Body of pancreas (tissue), 4 donors: Measurements from ENCODE around the gene ADGRB3. TPM values are rescaled to one million over a fixed set of nuclear protein-coding genes. Genes with fewer than 3 reads are reported as not detected.

Experiments used
- ATAC-seq: fragments of 150-250 bp; one replicate; pipeline ENCODE4 v1.9.1; 2016
- DNase-seq, 4 donors: peaks; one replicate each; pipeline ENCODE4 v3.0.0-alpha.2; 2019
- H3K27ac ChIP-seq, 4 donors: fragments of 200-600 bp; sonication (generic); 1 replicate in 3 of 4; 2 replicates in 1 of 4; pipeline versions ENCODE4 v1.5.1 to v1.6.1; 2016 to 2019; ENCODE audit warnings: mild to moderate bottlenecking in 1 of 4, mixed read lengths in 1 of 4, moderate library complexity in 1 of 4
- H3K27me3 ChIP-seq, 2 donors: fragments of 200-600 bp; sonication (generic); one replicate each; pipeline ENCODE4 v1.6.0; 2016; ENCODE audit warnings: mild to moderate bottlenecking in 1 of 2
- H3K36me3 ChIP-seq, 2 donors: fragments of 200-600 bp; sonication (generic); replicated peaks in 1 of 2; 2 replicates each; pipeline ENCODE4 v1.5.1; 2016; ENCODE audit warnings: low read depth in 2 of 2; ENCODE audit not compliant: insufficient read depth in 1 of 2
- H3K4me1 ChIP-seq: fragments of 200-600 bp; sonication (generic); one replicate; pipeline ENCODE4 v1.6.0; 2016
- H3K4me3 ChIP-seq, 2 donors: fragments of 200-600 bp; sonication (generic); 1 replicate in 1 of 2; 2 replicates in 1 of 2; pipeline ENCODE4 v1.5.1; 2016 to 2019
- H3K9me3 ChIP-seq, 3 donors: fragments of 200-600 bp; sonication (generic); 1 replicate in 2 of 3; 2 replicates in 1 of 3; pipeline ENCODE4 v1.5.1; 2016
- POLR2A ChIP-seq, 3 donors: fragments of 450-650 bp; IDR thresholded peaks; one replicate each; pipeline ENCODE4 v1.6.1; 2016; ENCODE audit warnings: antibody characterized with exemption in 3 of 3, mild to moderate bottlenecking in 2 of 3
- WGBS, 2 donors: methylation state at CpG; one replicate each; pipeline ENCODE4 v1.1.5; 2017; 5-methylcytosine and 5-hydroxymethylcytosine counted together
- intact Hi-C: fragments of 100-400 bp; cut with DNase I; formaldehyde crosslinking; loops from one replicate; pipeline ENCODE4 v1.15.1; 2023
- total RNA-seq, 2 donors: library from RNA; depleted of rRNA; stranded (reverse); fragments of >200 nt; gene quantifications; one replicate each; pipeline ENCODE4 v1.1.0, GENCODE V29; 2016
- TF ChIP-seq, protein P1 (sequence below), 7 experiments: fragments of 450-650 bp in 4 of 7; fragments of 200-600 bp in 3 of 7; sonication (generic) in 3 of 7; IDR thresholded peaks; one replicate each; pipeline ENCODE4 v1.5.1; 2016 to 2019; ENCODE audit warnings: antibody characterized with exemption in 7 of 7

The ADGRB3 gene
- total RNA-seq, 2 donors from 2014 or later, result under 0.01 to 1.3 TPM

- no peaks in the 10 kb centered on the region for H3K27me3 ChIP-seq
- DNase-seq (no peak), ATAC-seq (no peak)
- 48 to 60% methylated on average over 8 of the region's 8 CpGs for WGBS, 2 donors
- TF ChIP-seq, protein P1, sequence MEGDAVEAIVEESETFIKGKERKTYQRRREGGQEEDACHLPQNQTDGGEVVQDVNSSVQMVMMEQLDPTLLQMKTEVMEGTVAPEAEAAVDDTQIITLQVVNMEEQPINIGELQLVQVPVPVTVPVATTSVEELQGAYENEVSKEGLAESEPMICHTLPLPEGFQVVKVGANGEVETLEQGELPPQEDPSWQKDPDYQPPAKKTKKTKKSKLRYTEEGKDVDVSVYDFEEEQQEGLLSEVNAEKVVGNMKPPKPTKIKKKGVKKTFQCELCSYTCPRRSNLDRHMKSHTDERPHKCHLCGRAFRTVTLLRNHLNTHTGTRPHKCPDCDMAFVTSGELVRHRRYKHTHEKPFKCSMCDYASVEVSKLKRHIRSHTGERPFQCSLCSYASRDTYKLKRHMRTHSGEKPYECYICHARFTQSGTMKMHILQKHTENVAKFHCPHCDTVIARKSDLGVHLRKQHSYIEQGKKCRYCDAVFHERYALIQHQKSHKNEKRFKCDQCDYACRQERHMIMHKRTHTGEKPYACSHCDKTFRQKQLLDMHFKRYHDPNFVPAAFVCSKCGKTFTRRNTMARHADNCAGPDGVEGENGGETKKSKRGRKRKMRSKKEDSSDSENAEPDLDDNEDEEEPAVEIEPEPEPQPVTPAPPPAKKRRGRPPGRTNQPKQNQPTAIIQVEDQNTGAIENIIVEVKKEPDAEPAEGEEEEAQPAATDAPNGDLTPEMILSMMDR (IDR thresholded peaks at IDR 0.05), result no peak
- TF ChIP-seq POLR2A (IDR thresholded peaks at IDR 0.05), result no peak
- no peak overlapping the region for H3K27ac ChIP-seq
- no peaks in the 10 kb centered on the region for H3K36me3 ChIP-seq
- H3K4me3 ChIP-seq, result no peak overlapping the region
- H3K9me3 ChIP-seq, result no peaks in the 10 kb centered on the region
- H3K4me1 ChIP-seq, result no peaks in the 10 kb centered on the region
- intact Hi-C loops, result no loop called here
These were observed 126.0 kb downstream of the ADGRB3 start for GRCh38 chr6:68760941-68761676.

- intact Hi-C loops, result no loop called here
- no peaks in the 10 kb centered on the region for H3K4me1 ChIP-seq
- TF ChIP-seq, protein P1 (IDR thresholded peaks at IDR 0.05), result no peak
- no peak for TF ChIP-seq POLR2A (IDR thresholded peaks at IDR 0.05)
- ATAC-seq (no peak), DNase-seq (no peak)
- H3K9me3 ChIP-seq, result no peaks in the 10 kb centered on the region
- H3K27me3 ChIP-seq, result no peaks in the 10 kb centered on the region
- no peaks in the 10 kb centered on the region for H3K36me3 ChIP-seq
- no peak overlapping the region for H3K27ac ChIP-seq
- WGBS, 2 donors, result 49 to 50% methylated on average over 2 of the region's 2 CpGs
- no peak overlapping the region for H3K4me3 ChIP-seq
These were observed 126.9 kb downstream of the ADGRB3 start for GRCh38 chr6:68761985-68762384.

GRCh38 chr6:68771426-68771825 is 136.3 kb downstream of the ADGRB3 start:
- no peak for TF ChIP-seq POLR2A (IDR thresholded peaks at IDR 0.05)
- TF ChIP-seq, protein P1 (IDR thresholded peaks at IDR 0.05), result no peak
- DNase-seq (no peak), ATAC-seq (no peak)
- no peaks in the 10 kb centered on the region for H3K4me1 ChIP-seq
- no peak overlapping the region for H3K4me3 ChIP-seq
- intact Hi-C loops, result no loop called here
- H3K27ac ChIP-seq, result no peak overlapping the region
- no peaks in the 10 kb centered on the region for H3K9me3 ChIP-seq
- no peaks in the 10 kb centered on the region for H3K36me3 ChIP-seq
- no peaks in the 10 kb centered on the region for H3K27me3 ChIP-seq

DNA sequence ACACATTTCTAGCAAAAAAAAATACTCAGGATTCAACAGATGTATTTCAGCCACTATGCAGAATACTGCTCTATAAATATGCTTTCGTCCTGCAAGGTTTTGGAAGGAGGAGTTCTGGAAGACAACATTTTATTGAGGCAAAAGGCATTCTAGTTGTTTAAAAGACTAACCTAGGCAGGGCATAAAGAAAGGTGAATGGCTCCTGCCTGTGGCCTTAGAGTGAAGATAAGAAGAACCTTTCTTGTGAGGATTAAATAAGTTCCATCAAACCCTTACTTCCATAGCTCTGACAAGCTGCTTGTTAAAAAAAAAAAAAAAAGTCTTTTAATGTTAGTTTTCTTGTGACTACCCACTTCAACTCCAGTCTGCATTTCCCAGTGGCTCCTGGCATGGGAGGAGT is 139.8 kb downstream of the ADGRB3 start:
- Histone ChIP-seq H3K4me1 (no peaks in the 10 kb centered on the region), H3K9me3 (no peaks in the 10 kb centered on the region), H3K27me3 (no peaks in the 10 kb centered on the region), H3K36me3 (no peaks in the 10 kb centered on the region), H3K4me3 (no peak overlapping the region), H3K27ac (no peak overlapping the region)
- DNase-seq (no peak), ATAC-seq (no peak)
- intact Hi-C loops, result no loop called here
- 36 to 41% methylated on average over 1 of the region's 1 CpG for WGBS, 2 donors
- TF ChIP-seq POLR2A (IDR thresholded peaks at IDR 0.05), result no peak
- TF ChIP-seq, protein P1 (IDR thresholded peaks at IDR 0.05), result no peak

- Histone ChIP-seq H3K36me3 (no peaks in the 10 kb centered on the region), H3K4me3 (no peak overlapping the region), H3K9me3 (no peaks in the 10 kb centered on the region), H3K27me3 (no peaks in the 10 kb centered on the region), H3K4me1 (no peaks in the 10 kb centered on the region), H3K27ac (no peak overlapping the region)
- TF ChIP-seq, protein P1 (IDR thresholded peaks at IDR 0.05), result no peak
- no peak for TF ChIP-seq POLR2A (IDR thresholded peaks at IDR 0.05)
- ATAC-seq (no peak), DNase-seq (no peak)
- intact Hi-C loops, result no loop called here
- WGBS, 2 donors, result 22 to 38% methylated on average over 2 of the region's 2 CpGs
These were observed 141.3 kb downstream of the ADGRB3 start for GRCh38 chr6:68776354-68776753.
